Measurements from ENCODE around the gene SLC6A16. TPM values are rescaled to one million over a fixed set of nuclear protein-coding genes. Genes with fewer than 3 reads are reported as not detected.

SLC6A16 gene
- total and polyA plus RNA-seq, 2 experiments from 2014 or later, result 0.31 to 1.8 TPM

DNA sequence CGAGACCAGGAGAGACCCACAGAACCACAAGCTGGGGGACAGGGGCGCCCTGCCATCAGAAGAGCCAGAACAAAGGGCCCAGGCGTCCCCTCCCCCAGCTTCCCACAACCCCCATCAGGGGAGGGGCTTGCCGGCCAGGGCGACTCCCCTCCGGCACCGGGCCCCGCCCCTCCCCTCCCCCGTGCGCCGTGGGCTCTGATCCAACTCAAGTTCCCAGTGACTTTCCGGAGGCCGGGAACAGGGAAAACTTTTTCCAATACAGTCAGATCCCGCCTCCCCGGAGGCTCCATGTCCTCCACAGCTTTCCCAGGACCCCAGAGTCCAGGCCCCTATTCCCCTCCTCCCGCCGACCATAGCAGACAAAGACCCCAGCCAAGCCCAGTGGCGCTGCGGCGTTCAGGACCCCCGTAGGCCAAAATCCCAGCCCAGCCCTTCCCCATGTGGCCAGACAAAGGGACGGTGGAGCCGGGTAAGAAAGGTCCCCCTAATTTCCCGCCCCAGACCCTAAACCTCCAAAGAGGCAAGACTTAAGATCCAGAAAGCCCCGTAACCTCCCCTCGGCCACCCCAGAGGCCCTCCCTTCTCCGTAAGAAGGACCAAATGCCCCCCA, 36.6 kb upstream of the SLC6A16 start:
- peaks cover 36% of the 10 kb centered on the region for H3K79me2 ChIP-seq (replicated peaks; ENCODE audit: insufficient read depth)
- peaks cover 15% of the 10 kb centered on the region; the same call in 1 of the 2 replicates for H3K36me3 ChIP-seq (ENCODE audit: insufficient read depth)
- peak overlapping the region; percentile 99 for H3K4me3 ChIP-seq
- H3K4me3 Mint-ChIP-seq, result no peak overlapping the region; the same call in 2 of the 3 replicates
- no peaks in the 10 kb centered on the region for H3K27me3 ChIP-seq (ENCODE audit: insufficient read depth)
- TF ChIP-seq CREB1 (CRISPR knock-in tag; IDR thresholded peaks at IDR 0.05; ENCODE audit: low read depth), result no peak
- peak; percentile 56 for TF ChIP-seq POLR2AphosphoS5 (IDR thresholded peaks at IDR 0.05; ENCODE audit: low read depth)
- H2AFZ ChIP-seq, result peak overlapping the region; percentile 47
- ATAC-seq (peak; percentile 30), DNase-seq (ENCODE audit: low spot score) (peak; percentile 88)
- H4K20me1 ChIP-seq (replicated peaks; ENCODE audit: insufficient read depth), result no peaks in the 10 kb centered on the region; the same call in 1 of the 2 replicates
- H3K27me3 Mint-ChIP-seq (ENCODE audit: insufficient read depth, low read depth, poor library complexity), result peaks cover 21% of the 10 kb centered on the region
- peaks cover 5% of the 10 kb centered on the region; the same call in 1 of the 3 replicates for H3K9me3 Mint-ChIP-seq
- peak overlapping the region; percentile 94 for H3K4me2 ChIP-seq
- H3K36me3 Mint-ChIP-seq (ENCODE audit: low read depth), result peaks cover 37% of the 10 kb centered on the region
- H3K4me1 ChIP-seq (ENCODE audit: insufficient read depth), result peaks cover 5% of the 10 kb centered on the region; the same call in 1 of the 2 replicates
- peaks cover 16% of the 10 kb centered on the region for H3K4me1 Mint-ChIP-seq
- peaks cover 6% of the 10 kb centered on the region; the same call in 1 of the 2 replicates for H3F3A ChIP-seq (replicated peaks; ENCODE audit: low read depth)
- H3K27ac Mint-ChIP-seq, result peak overlapping the region; percentile 98; the same call in 1 of the 2 replicates
- peak overlapping the region; percentile 97 for H3K27ac ChIP-seq (ENCODE audit: low read depth)
- no peaks in the 10 kb centered on the region for H3K9me2 ChIP-seq (ENCODE audit: insufficient read depth)

- peaks cover 15% of the 10 kb centered on the region; the same call in 1 of the 2 replicates for H3K36me3 ChIP-seq (ENCODE audit: insufficient read depth)
- ATAC-seq, result no peak
- Mint-ChIP-seq H3K27me3 (ENCODE audit: insufficient read depth, low read depth, poor library complexity) (peaks cover 25% of the 10 kb centered on the region), H3K9me3 (peaks cover 5% of the 10 kb centered on the region; the same call in 1 of the 3 replicates), H3K4me1 (peaks cover 22% of the 10 kb centered on the region), H3K27ac (peak overlapping the region; percentile 98; the same call in 1 of the 2 replicates), H3K36me3 (ENCODE audit: low read depth) (peaks cover 51% of the 10 kb centered on the region), H3K4me3 (no peak overlapping the region; the same call in 2 of the 3 replicates)
- H3K4me1 ChIP-seq (ENCODE audit: insufficient read depth), result peaks cover 5% of the 10 kb centered on the region; the same call in 1 of the 2 replicates
- H3K79me2 ChIP-seq (replicated peaks; ENCODE audit: insufficient read depth), result peaks cover 36% of the 10 kb centered on the region
- H2AFZ ChIP-seq, result no peak overlapping the region
- no peaks in the 10 kb centered on the region; the same call in 1 of the 2 replicates for H4K20me1 ChIP-seq (replicated peaks; ENCODE audit: insufficient read depth)
- TF ChIP-seq CREB1 (CRISPR knock-in tag; IDR thresholded peaks at IDR 0.05; ENCODE audit: low read depth), result no peak
- H3K4me2 ChIP-seq, result 0 out of 2 replicates have a peak overlapping the region, but pooled peaks have one; percentile 94
- DNase-seq (ENCODE audit: low spot score), result no peak
- no peaks in the 10 kb centered on the region for H3K9me2 ChIP-seq (ENCODE audit: insufficient read depth)
- no peaks in the 10 kb centered on the region for H3K27me3 ChIP-seq (ENCODE audit: insufficient read depth)
- H3F3A ChIP-seq (replicated peaks; ENCODE audit: low read depth), result peaks cover 6% of the 10 kb centered on the region; the same call in 1 of the 2 replicates
- peak overlapping the region; percentile 72 for H3K27ac ChIP-seq (ENCODE audit: low read depth)
- peak overlapping the region; percentile 99 for H3K4me3 ChIP-seq
These were observed 35.1 kb upstream of the SLC6A16 start for GRCh38 chr19:49359851-49360820.

- Mint-ChIP-seq H3K36me3 (ENCODE audit: low read depth) (peaks cover 79% of the 10 kb centered on the region), H3K27ac (no peak overlapping the region), H3K27me3 (ENCODE audit: insufficient read depth, low read depth, poor library complexity) (peaks cover 25% of the 10 kb centered on the region), H3K4me1 (peaks cover 22% of the 10 kb centered on the region), H3K4me3 (no peak overlapping the region), H3K9me3 (peaks cover 5% of the 10 kb centered on the region; the same call in 2 of the 3 replicates)
- H3K79me2 ChIP-seq (replicated peaks; ENCODE audit: insufficient read depth), result peaks cover 32% of the 10 kb centered on the region
- TF ChIP-seq ETS1 (IDR thresholded peaks at IDR 0.05), result no peak
- no peak for TF ChIP-seq REST (IDR thresholded peaks at IDR 0.05; ENCODE audit: unreplicated experiment)
- no peak for TF ChIP-seq EZH2phosphoT487 (IDR thresholded peaks at IDR 0.05; ENCODE audit: unreplicated experiment)
- TF ChIP-seq ZNF114 (CRISPR knock-in tag; IDR thresholded peaks at IDR 0.05), result no peak
- no peak for TF ChIP-seq ZNF331 (CRISPR knock-in tag; IDR thresholded peaks at IDR 0.05; ENCODE audit: low read depth)
- TF ChIP-seq POLR2AphosphoS5 (IDR thresholded peaks at IDR 0.05; ENCODE audit: low read depth), result no peak
- TF ChIP-seq, protein P1, sequence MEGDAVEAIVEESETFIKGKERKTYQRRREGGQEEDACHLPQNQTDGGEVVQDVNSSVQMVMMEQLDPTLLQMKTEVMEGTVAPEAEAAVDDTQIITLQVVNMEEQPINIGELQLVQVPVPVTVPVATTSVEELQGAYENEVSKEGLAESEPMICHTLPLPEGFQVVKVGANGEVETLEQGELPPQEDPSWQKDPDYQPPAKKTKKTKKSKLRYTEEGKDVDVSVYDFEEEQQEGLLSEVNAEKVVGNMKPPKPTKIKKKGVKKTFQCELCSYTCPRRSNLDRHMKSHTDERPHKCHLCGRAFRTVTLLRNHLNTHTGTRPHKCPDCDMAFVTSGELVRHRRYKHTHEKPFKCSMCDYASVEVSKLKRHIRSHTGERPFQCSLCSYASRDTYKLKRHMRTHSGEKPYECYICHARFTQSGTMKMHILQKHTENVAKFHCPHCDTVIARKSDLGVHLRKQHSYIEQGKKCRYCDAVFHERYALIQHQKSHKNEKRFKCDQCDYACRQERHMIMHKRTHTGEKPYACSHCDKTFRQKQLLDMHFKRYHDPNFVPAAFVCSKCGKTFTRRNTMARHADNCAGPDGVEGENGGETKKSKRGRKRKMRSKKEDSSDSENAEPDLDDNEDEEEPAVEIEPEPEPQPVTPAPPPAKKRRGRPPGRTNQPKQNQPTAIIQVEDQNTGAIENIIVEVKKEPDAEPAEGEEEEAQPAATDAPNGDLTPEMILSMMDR (conservative IDR thresholded peaks at IDR 0.05; ENCODE audit: low read depth in 2 of 2), result no peak
- ATAC-seq, result no peak
- H3K4me1 ChIP-seq (ENCODE audit: insufficient read depth), result peaks cover 5% of the 10 kb centered on the region; the same call in 1 of the 2 replicates
- peaks cover 33% of the 10 kb centered on the region for H3K36me3 ChIP-seq (ENCODE audit: insufficient read depth)
- no peaks in the 10 kb centered on the region; the same call in 1 of the 2 replicates for H4K20me1 ChIP-seq (replicated peaks; ENCODE audit: insufficient read depth)
- no peaks in the 10 kb centered on the region for H3K27me3 ChIP-seq (ENCODE audit: insufficient read depth)
- no peaks in the 10 kb centered on the region for H3K9me2 ChIP-seq (ENCODE audit: insufficient read depth)
- H3F3A ChIP-seq (replicated peaks; ENCODE audit: low read depth), result no peaks in the 10 kb centered on the region
- no peak overlapping the region for H2AFZ ChIP-seq
- H3K4me3 ChIP-seq, result no peak overlapping the region
- no peak overlapping the region for H3K27ac ChIP-seq (ENCODE audit: low read depth)
- no peak overlapping the region for H3K4me2 ChIP-seq
- no peak for DNase-seq (ENCODE audit: low spot score)
These were observed 32.2 kb upstream of the SLC6A16 start for GRCh38 chr19:49357186-49357585.
